ENCODE results near the gene GABRP.
A peak's percentile ranks its signal among the peaks of the same experiment; 100 is the strongest.

The GABRP gene

GRCh38 chr5:170788626-170789304 is 5.2 kb downstream of the GABRP start:
- no peak overlapping the region for H3K4me3 ChIP-seq (ENCODE audit: low read depth, low read length)
- no peak for DNase-seq (ENCODE audit: low read depth)
- no peak for TF ChIP-seq CTCF (IDR thresholded peaks at IDR 0.05; ENCODE audit: low read depth, low read length, missing control alignments)

GRCh38 chr5:170791325-170791954 is 7.9 kb downstream of the GABRP start:
- DNase-seq (ENCODE audit: low read depth) = no peak
- H3K4me3 ChIP-seq (ENCODE audit: low read depth, low read length) = no peak overlapping the region
- TF ChIP-seq CTCF (IDR thresholded peaks at IDR 0.05; ENCODE audit: low read depth, low read length, missing control alignments) = peak; percentile 57

- TF ChIP-seq CTCF (IDR thresholded peaks at IDR 0.05; ENCODE audit: low read depth, low read length, missing control alignments) = no peak
- H3K4me3 ChIP-seq (ENCODE audit: low read depth, low read length) = no peak overlapping the region
- no peak for DNase-seq (ENCODE audit: low read depth)
Observed at GRCh38 chr5:170792878-170793277, 9.4 kb downstream of the GABRP start.

GRCh38 chr5:170795154-170795553 is 11.6 kb downstream of the GABRP start:
- no peak for DNase-seq (ENCODE audit: low read depth)
- no peak for TF ChIP-seq CTCF (IDR thresholded peaks at IDR 0.05; ENCODE audit: low read depth, low read length, missing control alignments)
- H3K4me3 ChIP-seq (ENCODE audit: low read depth, low read length) = no peak overlapping the region

- DNase-seq (ENCODE audit: low read depth) = no peak
- H3K4me3 ChIP-seq (ENCODE audit: low read depth, low read length) = no peak overlapping the region
- TF ChIP-seq CTCF (IDR thresholded peaks at IDR 0.05; ENCODE audit: low read depth, low read length, missing control alignments) = no peak
Observed at GRCh38 chr5:170805666-170806065, 22.1 kb downstream of the GABRP start.

DNA sequence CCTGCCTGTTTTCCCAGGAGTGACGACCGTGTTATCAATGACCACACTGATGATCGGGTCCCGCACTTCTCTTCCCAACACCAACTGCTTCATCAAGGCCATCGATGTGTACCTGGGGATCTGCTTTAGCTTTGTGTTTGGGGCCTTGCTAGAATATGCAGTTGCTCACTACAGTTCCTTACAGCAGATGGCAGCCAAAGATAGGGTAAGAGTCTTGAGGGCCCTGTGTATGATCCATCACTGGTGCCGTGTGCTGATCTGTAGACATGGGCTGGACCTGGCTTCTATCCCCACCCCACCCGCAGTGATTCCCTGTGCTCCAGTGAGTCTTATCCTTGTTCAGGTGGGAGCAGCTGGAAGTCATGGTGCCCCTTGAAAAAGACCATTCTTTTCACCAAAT is 26.0 kb downstream of the GABRP start:
- DNase-seq (ENCODE audit: low read depth) = peak; percentile 7

More for the DNA sequence above, 26.0 kb downstream of the GABRP start:
- H3K4me3 ChIP-seq (ENCODE audit: low read depth, low read length) = no peak overlapping the region
- TF ChIP-seq CTCF (IDR thresholded peaks at IDR 0.05; ENCODE audit: low read depth, low read length, missing control alignments) = peak; percentile 22
